BE2C (cell line): Measurements from ENCODE around the gene PCDHA1.

Source experiments
- DNase-seq: peaks from one replicate; pipeline ENCODE4 v3.0.0-alpha.2; 2020
- H3K27me3 ChIP-seq: fragments of 250-450 bp; sonication (Bioruptor Pico); 2 replicates; pipeline ENCODE4 v1.5.1; 2020; ENCODE audit warnings: mild to moderate bottlenecking
- H3K36me3 ChIP-seq: fragments of 250-450 bp; sonication (Bioruptor Pico); 2 replicates; pipeline ENCODE4 v1.5.1; 2020; ENCODE audit warnings: mild to moderate bottlenecking
- H3K4me1 ChIP-seq: fragments of 250-450 bp; sonication (Bioruptor Pico); 2 replicates; pipeline ENCODE4 v1.5.1; 2020
- H3K4me3 ChIP-seq: 2 replicates; pipeline ENCODE4 v1.5.1; 2011; ENCODE audit warnings: low read depth, low read length
- H3K9me3 ChIP-seq: fragments of 250-450 bp; sonication (Bioruptor Pico); 2 replicates; pipeline ENCODE4 v1.5.1; 2020
- CTCF ChIP-seq: IDR thresholded peaks from 2 replicates; pipeline ENCODE4 v1.5.1; 2012; ENCODE audit warnings: mild to moderate bottlenecking, low read depth, low read length

The PCDHA1 gene

GRCh38 chr5:140964356-140964755 is 178.4 kb downstream of the PCDHA1 start:
- H3K4me3 ChIP-seq = no peak overlapping the region
- H3K4me1 ChIP-seq = peaks cover 20% of the 10 kb centered on the region
- no peak for TF ChIP-seq CTCF
- DNase-seq = peak; percentile 63
- no peaks in the 10 kb centered on the region for H3K36me3 ChIP-seq
- no peaks in the 10 kb centered on the region for H3K9me3 ChIP-seq
- no peaks in the 10 kb centered on the region for H3K27me3 ChIP-seq

DNA sequence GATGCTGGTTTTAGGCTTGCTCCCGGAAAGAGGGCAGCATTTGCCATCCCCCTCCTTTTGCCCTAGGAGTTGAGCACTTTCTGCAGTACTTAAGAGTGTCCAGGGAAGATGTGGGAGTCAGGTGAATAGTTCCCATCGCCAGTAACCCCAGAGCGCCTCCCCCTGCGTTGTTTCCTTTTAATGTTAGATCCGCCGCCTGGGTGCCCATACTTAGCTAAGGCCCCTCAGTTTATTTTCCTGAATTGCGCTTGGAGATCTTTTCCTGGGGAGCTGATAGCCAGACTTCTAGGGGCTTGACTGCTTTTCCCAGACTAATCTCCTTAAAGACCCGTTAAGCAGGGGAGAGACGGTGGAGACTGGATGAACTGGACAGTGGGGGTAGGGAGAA is 180.0 kb downstream of the PCDHA1 start:
- Histone ChIP-seq H3K36me3 (no peaks in the 10 kb centered on the region), H3K9me3 (no peaks in the 10 kb centered on the region), H3K27me3 (no peaks in the 10 kb centered on the region), H3K4me1 (peaks cover 20% of the 10 kb centered on the region), H3K4me3 (peak overlapping the region; percentile 86)
- TF ChIP-seq CTCF = no peak
- peak; percentile 24 for DNase-seq

DNA sequence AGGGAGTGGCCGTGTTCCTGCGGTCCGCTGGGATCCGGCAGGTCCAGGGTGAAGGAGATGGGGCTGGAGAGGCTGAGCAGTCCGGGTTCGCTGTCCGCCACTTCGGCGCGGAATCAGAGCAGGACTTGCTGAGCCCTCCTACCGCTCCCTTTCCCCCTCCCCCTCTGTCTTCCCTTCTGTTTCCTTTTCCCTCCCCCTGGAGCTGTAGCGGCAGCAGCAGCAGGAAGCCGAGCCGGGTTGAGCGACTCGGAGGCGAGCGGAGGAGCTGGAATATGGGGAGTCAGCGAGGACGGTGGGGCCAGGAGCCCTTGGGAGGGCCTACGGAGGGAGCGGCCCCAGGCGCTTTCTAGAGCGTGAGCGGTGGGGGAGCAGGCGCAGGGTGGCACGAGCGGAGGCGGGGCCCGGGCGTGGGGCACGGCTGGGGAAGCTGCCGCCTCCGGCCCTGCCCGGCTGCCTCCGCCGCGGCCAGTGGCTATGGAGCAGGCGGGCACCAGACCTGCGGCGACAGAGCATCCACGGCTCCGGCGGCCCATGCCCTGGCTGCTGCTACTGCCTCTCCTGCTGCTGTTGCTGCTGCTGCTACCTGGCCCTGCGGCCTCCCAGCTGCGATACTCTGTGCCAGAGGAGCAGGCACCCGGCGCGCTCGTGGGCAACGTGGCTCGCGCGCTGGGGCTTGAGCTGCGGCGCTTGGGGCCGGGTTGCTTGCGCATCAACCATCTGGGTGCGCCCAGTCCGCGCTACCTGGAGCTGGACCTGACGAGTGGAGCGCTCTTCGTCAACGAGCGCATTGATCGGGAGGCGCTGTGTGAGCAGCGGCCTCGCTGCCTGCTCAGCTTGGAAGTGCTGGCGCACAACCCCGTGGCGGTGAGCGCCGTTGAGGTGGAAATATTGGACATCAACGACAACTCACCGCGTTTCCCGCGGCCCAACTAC is 180.6 kb downstream of the PCDHA1 start, which contains the start of gene PCDHAC2:
Gene PCDHAC2, plus strand, starts transcription at position 184 of the 933 bp plus-strand sequence. Its CDS starts 291 bp downstream, at position 475.
- H3K36me3 ChIP-seq = no peaks in the 10 kb centered on the region
- peaks cover 20% of the 10 kb centered on the region for H3K4me1 ChIP-seq
- no peak for TF ChIP-seq CTCF
- DNase-seq = peak; percentile 81
- no peaks in the 10 kb centered on the region for H3K27me3 ChIP-seq
- H3K4me3 ChIP-seq = peak within 1 kb of the TSS; percentile 86
- H3K9me3 ChIP-seq = no peaks in the 10 kb centered on the region

DNA sequence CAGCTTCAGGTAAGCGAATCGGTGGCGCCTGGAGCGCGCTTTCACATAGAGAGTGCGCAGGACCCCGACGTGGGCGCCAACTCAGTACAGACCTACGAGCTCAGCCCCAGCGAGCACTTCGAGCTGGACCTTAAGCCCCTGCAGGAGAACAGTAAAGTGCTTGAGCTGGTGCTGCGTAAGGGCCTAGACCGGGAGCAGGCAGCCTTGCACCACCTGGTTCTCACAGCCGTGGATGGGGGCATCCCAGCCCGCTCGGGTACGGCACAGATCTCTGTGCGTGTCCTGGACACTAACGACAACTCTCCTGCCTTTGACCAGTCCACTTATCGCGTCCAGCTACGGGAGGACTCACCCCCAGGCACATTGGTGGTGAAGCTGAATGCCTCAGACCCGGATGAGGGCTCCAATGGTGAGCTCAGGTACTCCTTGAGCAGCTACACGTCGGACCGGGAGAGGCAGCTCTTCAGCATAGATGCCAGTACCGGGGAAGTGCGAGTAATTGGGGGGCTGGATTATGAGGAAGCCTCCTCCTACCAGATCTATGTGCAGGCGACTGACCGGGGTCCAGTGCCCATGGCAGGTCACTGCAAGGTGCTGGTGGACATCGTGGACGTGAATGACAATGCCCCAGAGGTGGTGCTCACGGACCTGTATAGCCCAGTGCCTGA is 181.4 kb downstream of the PCDHA1 start:
- DNase-seq = no peak
- Histone ChIP-seq H3K9me3 (no peaks in the 10 kb centered on the region), H3K36me3 (no peaks in the 10 kb centered on the region), H3K4me3 (peak overlapping the region; percentile 86), H3K4me1 (peaks cover 20% of the 10 kb centered on the region), H3K27me3 (no peaks in the 10 kb centered on the region)
- TF ChIP-seq CTCF = no peak

DNA sequence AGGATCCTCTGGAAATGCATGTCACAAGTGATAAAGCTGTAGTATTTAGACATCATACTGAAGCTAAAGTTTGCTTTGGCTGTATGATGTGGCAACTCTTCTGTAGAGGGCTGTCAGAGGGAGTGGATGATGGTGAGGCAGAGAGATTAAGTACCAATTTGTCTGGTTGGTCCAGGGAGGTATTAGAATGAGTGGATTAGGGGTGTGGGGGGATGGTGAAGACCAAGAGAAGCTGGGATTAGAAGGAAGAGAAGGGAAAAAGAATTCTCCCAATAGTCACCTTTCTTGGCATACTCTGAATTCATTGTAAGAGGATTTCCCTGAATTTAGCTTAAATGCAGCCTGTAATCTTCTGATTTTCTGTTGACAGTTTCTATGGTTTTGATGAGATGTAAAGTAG is 183.9 kb downstream of the PCDHA1 start:
- H3K36me3 ChIP-seq = no peaks in the 10 kb centered on the region
- no peaks in the 10 kb centered on the region for H3K27me3 ChIP-seq
- DNase-seq = no peak
- peaks cover 5% of the 10 kb centered on the region for H3K4me1 ChIP-seq
- no peaks in the 10 kb centered on the region for H3K9me3 ChIP-seq
- H3K4me3 ChIP-seq = peak overlapping the region; percentile 21
- TF ChIP-seq CTCF = no peak
